Caco-2 (cell line): ENCODE measurements around the gene RIPOR1. TPM values are rescaled to one million over a fixed set of nuclear protein-coding genes. Genes with fewer than 3 reads are reported as not detected.

ENCODE experiments used
- BruUV-seq: library from RNA; stranded (reverse); fragments of 400-500 nt; replicated peaks from 2 replicates; lab custom pipeline; 2021; lab: Mats Ljungman, UMichigan
- CTCF ChIA-PET: fragments of 300-600 bp; sonication (Branson Sonifier 250); formaldehyde crosslinking; loops from one replicate; lab custom pipeline; 2022; ENCODE audit warnings: antibody characterized with exemption; lab: Charles Lee
- POLR2A ChIA-PET: fragments of 300-600 bp; sonication (Branson Sonifier 250); formaldehyde crosslinking; loops from one replicate; lab custom pipeline; 2022; ENCODE audit warnings: antibody characterized with exemption; lab: Charles Lee
- DNase-seq, 2 experiments: peaks; one replicate each; pipeline versions ENCODE4 v3.0.0 to v3.0.0-alpha.2; 2020 to 2022
- H3K27me3 ChIP-seq: replicated peaks from 2 replicates; pipeline ENCODE4 v1.6.0; 2011; ENCODE audit warnings: low read length; ENCODE audit not compliant: control insufficient read depth, insufficient read depth
- H3K36me3 ChIP-seq: 2 replicates; pipeline ENCODE4 v1.5.1; 2011; ENCODE audit warnings: low read length; ENCODE audit not compliant: control insufficient read depth, insufficient read depth
- H3K4me1 ChIP-seq: fragments of 250-450 bp; sonication (Bioruptor Pico); 2 replicates; pipeline ENCODE4 v1.5.1; 2020; ENCODE audit warnings: mild to moderate bottlenecking
- H3K4me3 ChIP-seq: 2 replicates; pipeline ENCODE4 v1.5.1; 2011; ENCODE audit warnings: low read depth, mild to moderate bottlenecking, control low read depth, low read length
- H3K9me3 ChIP-seq: fragments of 250-450 bp; sonication (Bioruptor Pico); 2 replicates; pipeline ENCODE4 v1.5.1; 2020; ENCODE audit warnings: mild to moderate bottlenecking, moderate library complexity
- H3K27ac Mint-ChIP-seq: one replicate; pipeline ENCODE4 v1.8.0; 2022; ENCODE audit warnings: mixed read lengths; ENCODE audit not compliant: unreplicated experiment
- H3K27me3 Mint-ChIP-seq: one replicate; pipeline ENCODE4 v1.8.0; 2022; ENCODE audit warnings: mixed read lengths; ENCODE audit not compliant: insufficient read depth, unreplicated experiment
- H3K36me3 Mint-ChIP-seq: one replicate; pipeline ENCODE4 v1.8.0; 2022; ENCODE audit warnings: mild to moderate bottlenecking, mixed read lengths; ENCODE audit not compliant: insufficient read depth, unreplicated experiment
- H3K4me1 Mint-ChIP-seq: one replicate; pipeline ENCODE4 v1.8.0; 2022; ENCODE audit warnings: low read depth, mixed read lengths; ENCODE audit not compliant: unreplicated experiment
- H3K4me3 Mint-ChIP-seq: one replicate; pipeline ENCODE4 v1.8.0; 2022; ENCODE audit warnings: mild to moderate bottlenecking, moderate library complexity, mixed read lengths; ENCODE audit not compliant: unreplicated experiment
- H3K9me3 Mint-ChIP-seq: one replicate; pipeline ENCODE4 v1.8.0; 2022; ENCODE audit warnings: mixed read lengths; ENCODE audit not compliant: unreplicated experiment
- CTCF ChIP-seq, 2 experiments: fragments of 200-600 bp in 1 of 2; IDR thresholded peaks; 1 replicate in 1 of 2; 2 replicates in 1 of 2; pipeline versions ENCODE4 v1.5.1 to v1.8.0; 2011 to 2022; ENCODE audit warnings: antibody characterized with exemption in 1 of 2, control low read depth in 1 of 2, inconsistent platforms in 1 of 2, low read depth in 1 of 2, low read length in 1 of 2, mild to moderate bottlenecking in 1 of 2, moderate library complexity in 1 of 2; ENCODE audit not compliant: insufficient read depth in 1 of 2, severe bottlenecking in 1 of 2, unreplicated experiment in 1 of 2
- intact Hi-C: fragments of 100-400 bp; cut with micrococcal nuclease; formaldehyde crosslinking; loops from one replicate; pipeline ENCODE4 v1.10.0; 2022; ENCODE audit not compliant: unreplicated experiment
- total RNA-seq: library from RNA; stranded (reverse); gene quantifications from 2 replicates; pipeline ENCODE4 v1.2.3, GENCODE V29; 2022

The RIPOR1 gene
- total RNA-seq, 1 experiment from 2014 or later, result 87.9 TPM

GRCh38 chr16:67593701-67594100, 65.1 kb downstream of the RIPOR1 start:
- no peaks in the 10 kb centered on the region for H3K9me3 Mint-ChIP-seq
- TF ChIP-seq CTCF (IDR thresholded peaks at IDR 0.05; ENCODE audit: insufficient read depth in 1 of 2, low read depth in 1 of 2, low read length in 1 of 2, severe bottlenecking in 1 of 2, unreplicated experiment in 1 of 2), result no peak
- H3K27ac Mint-ChIP-seq, result no peak overlapping the region
- no peak for DNase-seq
- ChIA-PET POLR2A (no interaction called here), CTCF (interaction anchor here (0.6 to 1.6 kb wide), 2 partner anchors 73 to 114 kb away, joined by 3 to 4 read pairs; no protein-coding TSS in a partner anchor)
- intact Hi-C loops, result no loop called here
- Histone ChIP-seq H3K27me3 (no peaks in the 10 kb centered on the region), H3K36me3 (no peaks in the 10 kb centered on the region), H3K4me3 (no peak overlapping the region), H3K4me1 (peaks cover 4% of the 10 kb centered on the region; the same call in 1 of the 2 replicates), H3K9me3 (no peaks in the 10 kb centered on the region)
- peaks cover 8% of the 10 kb centered on the region for H3K4me1 Mint-ChIP-seq
- no peak overlapping the region for H3K4me3 Mint-ChIP-seq
- H3K36me3 Mint-ChIP-seq, result peaks cover 38% of the 10 kb centered on the region
- no peaks in the 10 kb centered on the region for H3K27me3 Mint-ChIP-seq
- no TSS peak for BruUV-seq

GRCh38 chr16:67594256-67594915, 65.8 kb downstream of the RIPOR1 start:
- no peaks in the 10 kb centered on the region for H3K9me3 Mint-ChIP-seq
- peaks cover 8% of the 10 kb centered on the region for H3K4me1 Mint-ChIP-seq

GRCh38 chr16:67594956-67595355, 66.3 kb downstream of the RIPOR1 start:
- H3K4me3 ChIP-seq, result no peak overlapping the region
- TF ChIP-seq CTCF (IDR thresholded peaks at IDR 0.05; ENCODE audit: insufficient read depth in 1 of 2, low read depth in 1 of 2, low read length in 1 of 2, severe bottlenecking in 1 of 2, unreplicated experiment in 1 of 2), result no peak
- peaks cover 4% of the 10 kb centered on the region; the same call in 1 of the 2 replicates for H3K4me1 ChIP-seq
- Mint-ChIP-seq H3K36me3 (peaks cover 36% of the 10 kb centered on the region), H3K4me3 (no peak overlapping the region), H3K27ac (no peak overlapping the region), H3K4me1 (peaks cover 8% of the 10 kb centered on the region), H3K9me3 (no peaks in the 10 kb centered on the region), H3K27me3 (no peaks in the 10 kb centered on the region)
- BruUV-seq, result no TSS peak
- ChIA-PET CTCF (interaction anchor here (1.6 kb wide), 1 partner anchor 74 kb away, joined by 4 read pairs; no protein-coding TSS in a partner anchor), POLR2A (no interaction called here)
- H3K27me3 ChIP-seq, result no peaks in the 10 kb centered on the region
- DNase-seq, result no peak
- no peaks in the 10 kb centered on the region for H3K9me3 ChIP-seq
- H3K36me3 ChIP-seq, result no peaks in the 10 kb centered on the region
- intact Hi-C loops, result no loop called here

More at GRCh38 chr16:67594256-67594915, 65.8 kb downstream of the RIPOR1 start:
- BruUV-seq, result no TSS peak
- no peak for DNase-seq
- no peak overlapping the region for H3K4me3 Mint-ChIP-seq
- no peak for TF ChIP-seq CTCF (IDR thresholded peaks at IDR 0.05; ENCODE audit: insufficient read depth in 1 of 2, low read depth in 1 of 2, low read length in 1 of 2, severe bottlenecking in 1 of 2, unreplicated experiment in 1 of 2)
- ChIA-PET POLR2A (no interaction called here), CTCF (interaction anchor here (1.6 kb wide), 1 partner anchor 73 kb away, joined by 4 read pairs; no protein-coding TSS in a partner anchor)
- peaks cover 4% of the 10 kb centered on the region; the same call in 1 of the 2 replicates for H3K4me1 ChIP-seq
- intact Hi-C loops, result no loop called here
- peaks cover 41% of the 10 kb centered on the region for H3K36me3 Mint-ChIP-seq
- no peaks in the 10 kb centered on the region for H3K9me3 ChIP-seq
- H3K27ac Mint-ChIP-seq, result no peak overlapping the region
- H3K4me3 ChIP-seq, result no peak overlapping the region
- H3K27me3 ChIP-seq, result no peaks in the 10 kb centered on the region
- H3K27me3 Mint-ChIP-seq, result no peaks in the 10 kb centered on the region
- H3K36me3 ChIP-seq, result no peaks in the 10 kb centered on the region

Other genes with a start within 250 kb of the RIPOR1 start
- gene PLEKHG4, start 249.3 kb upstream of the RIPOR1 start, total RNA-seq, result 91.0 and 96.4 TPM in 2 replicates
- not detected in 2 replicates for gene KCTD19, start 202.1 kb upstream of the RIPOR1 start, total RNA-seq
- gene LRRC36, start 202.0 kb upstream of the RIPOR1 start, total RNA-seq, result 0.79 TPM in 1 of 2 replicates, not detected in the other
- 0.39 and 0.56 TPM in 2 replicates for gene TPPP3, start 135.3 kb upstream of the RIPOR1 start, total RNA-seq
- gene ZDHHC1, start 112.4 kb upstream of the RIPOR1 start, total RNA-seq, result 1.0 and 1.3 TPM in 2 replicates
- gene HSD11B2, start 97.7 kb upstream of the RIPOR1 start, total RNA-seq, result 11.3 and 12.3 TPM in 2 replicates
- 107 and 110 TPM in 2 replicates for gene ATP6V0D1, start 47.7 kb upstream of the RIPOR1 start, total RNA-seq
- not detected in 2 replicates for gene AGRP, start 45.3 kb upstream of the RIPOR1 start, total RNA-seq
- 60.8 and 67.8 TPM in 2 replicates for gene CTCF, start 33.7 kb downstream of the RIPOR1 start, total RNA-seq
- 27.3 and 36.3 TPM in 2 replicates for gene CARMIL2, start 116.3 kb downstream of the RIPOR1 start, total RNA-seq
- gene ACD, start 131.4 kb downstream of the RIPOR1 start, total RNA-seq, result 38.6 and 46.1 TPM in 2 replicates
- gene PARD6A, start 132.1 kb downstream of the RIPOR1 start, total RNA-seq, result 7.1 and 8.4 TPM in 2 replicates
- gene ENKD1, start 137.9 kb downstream of the RIPOR1 start, total RNA-seq, result 7.3 and 8.9 TPM in 2 replicates
- 0.34 and 0.53 TPM in 2 replicates for gene C16orf86, start 138.0 kb downstream of the RIPOR1 start, total RNA-seq
- gene GFOD2, start 190.5 kb downstream of the RIPOR1 start, total RNA-seq, result 12.7 and 13.4 TPM in 2 replicates